ENCODE measurements around the gene PRPS1. TPM values are rescaled to one million over a fixed set of nuclear protein-coding genes. Genes with fewer than 3 reads are reported as not detected.

The PRPS1 gene
- total and polyA plus RNA-seq, 2 donors (not counting 1 experiment from before 2014, with no cell fraction given): 17.0 to 104 TPM

DNA sequence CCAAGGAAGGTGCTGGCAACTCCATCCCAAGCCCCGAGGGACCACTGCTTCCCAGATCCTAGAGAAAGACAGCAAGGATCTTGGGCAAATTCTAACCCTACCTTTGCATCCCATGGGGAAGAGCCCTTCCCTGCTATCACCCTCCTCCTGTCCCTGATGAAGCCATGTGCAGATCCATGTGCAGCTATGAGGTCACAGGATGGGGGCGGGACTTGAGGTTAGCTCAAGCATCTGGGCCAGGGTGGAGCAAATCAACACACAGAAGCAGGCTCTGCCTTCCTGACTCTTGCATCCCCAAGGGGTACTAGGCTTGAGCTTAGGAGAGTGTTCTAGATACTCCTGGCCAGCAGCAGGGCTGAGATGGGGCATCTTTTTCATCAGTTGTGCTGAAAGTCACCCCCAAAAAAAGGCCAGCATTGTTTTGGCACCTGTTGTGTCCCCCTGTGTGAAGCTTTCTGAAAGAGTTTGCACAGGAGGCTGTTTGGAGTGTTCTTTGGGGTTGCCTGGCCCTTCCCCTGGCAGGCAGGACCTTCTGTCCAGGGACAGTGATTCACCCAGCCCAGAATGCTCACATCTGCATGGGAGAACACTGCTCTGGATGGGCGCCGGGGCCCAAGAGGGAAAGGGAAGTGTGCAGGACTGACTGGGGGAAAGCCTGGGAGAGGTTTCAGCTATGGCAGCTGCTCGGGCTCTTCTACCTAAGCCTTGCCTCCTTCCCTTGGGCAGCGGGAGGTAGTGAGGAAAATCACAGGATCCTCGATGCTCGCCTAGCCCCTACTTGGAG lies 50.8 kb downstream of the PRPS1 start:
- Histone ChIP-seq H4K20me1 (ENCODE audit: control insufficient read depth, extremely low read depth, insufficient read depth, low read length) (no peaks in the 10 kb centered on the region), H3K4me1 (ENCODE audit: control insufficient read depth, extremely low read depth, insufficient read depth, low read length) (peaks cover 11% of the 10 kb centered on the region), H2AFZ (ENCODE audit: low read length) (no peak overlapping the region), H3K9ac (ENCODE audit: insufficient read depth, low read length) (no peak overlapping the region), H3K79me2 (ENCODE audit: control insufficient read depth, insufficient read depth, low read length) (no peaks in the 10 kb centered on the region), H3K4me2 (ENCODE audit: extremely low read depth, insufficient read depth, low read length) (no peak overlapping the region), H3K27ac (ENCODE audit: insufficient read depth, low read length) (no peak overlapping the region), H3K4me3 (replicated peaks in 1 of 4; ENCODE audit: control extremely low read depth in 1 of 4, insufficient read depth in 1 of 4, low read depth in 3 of 4, low read length in 4 of 4) (no peak overlapping the region), H3K9me3 (ENCODE audit: control insufficient read depth, insufficient read depth, low read depth, low read length) (no peaks in the 10 kb centered on the region), H3K36me3 (ENCODE audit: control insufficient read depth, insufficient read depth, low read length) (no peaks in the 10 kb centered on the region), H3K27me3 (ENCODE audit: control insufficient read depth, insufficient read depth, low read length) (peaks cover 3% of the 10 kb centered on the region)
- peak; percentile 55 to 91 for DNase-seq (ENCODE audit: low read depth in 2 of 2)
- TF ChIP-seq EZH2 (IDR thresholded peaks at IDR 0.05; ENCODE audit: low read length, missing control alignments): no peak
- TF ChIP-seq, protein P1, sequence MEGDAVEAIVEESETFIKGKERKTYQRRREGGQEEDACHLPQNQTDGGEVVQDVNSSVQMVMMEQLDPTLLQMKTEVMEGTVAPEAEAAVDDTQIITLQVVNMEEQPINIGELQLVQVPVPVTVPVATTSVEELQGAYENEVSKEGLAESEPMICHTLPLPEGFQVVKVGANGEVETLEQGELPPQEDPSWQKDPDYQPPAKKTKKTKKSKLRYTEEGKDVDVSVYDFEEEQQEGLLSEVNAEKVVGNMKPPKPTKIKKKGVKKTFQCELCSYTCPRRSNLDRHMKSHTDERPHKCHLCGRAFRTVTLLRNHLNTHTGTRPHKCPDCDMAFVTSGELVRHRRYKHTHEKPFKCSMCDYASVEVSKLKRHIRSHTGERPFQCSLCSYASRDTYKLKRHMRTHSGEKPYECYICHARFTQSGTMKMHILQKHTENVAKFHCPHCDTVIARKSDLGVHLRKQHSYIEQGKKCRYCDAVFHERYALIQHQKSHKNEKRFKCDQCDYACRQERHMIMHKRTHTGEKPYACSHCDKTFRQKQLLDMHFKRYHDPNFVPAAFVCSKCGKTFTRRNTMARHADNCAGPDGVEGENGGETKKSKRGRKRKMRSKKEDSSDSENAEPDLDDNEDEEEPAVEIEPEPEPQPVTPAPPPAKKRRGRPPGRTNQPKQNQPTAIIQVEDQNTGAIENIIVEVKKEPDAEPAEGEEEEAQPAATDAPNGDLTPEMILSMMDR (conservative IDR thresholded peaks at IDR 0.05 in 1 of 2, IDR thresholded peaks at IDR 0.05 in 1 of 2; ENCODE audit: low read depth in 1 of 2, low read length in 2 of 2): no peak

DNA sequence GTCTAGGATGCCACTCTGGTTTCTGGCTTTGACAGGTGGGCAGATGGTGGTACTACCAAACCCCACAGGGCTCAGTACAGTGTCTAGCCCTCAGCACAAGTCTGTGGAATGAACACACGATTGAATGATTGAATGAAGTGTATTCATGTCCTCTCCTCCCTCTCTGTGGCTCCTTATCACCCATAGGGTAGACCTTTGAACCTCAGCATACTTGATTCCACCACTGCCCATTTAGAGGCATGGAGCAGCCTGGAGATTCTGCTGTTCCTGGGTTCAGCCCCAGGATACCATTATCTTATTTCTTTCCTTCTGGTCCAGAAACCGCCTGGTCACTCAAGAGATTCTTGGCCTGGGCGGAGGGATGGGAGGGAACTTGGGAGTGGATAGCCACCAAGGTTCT lies 53.9 kb downstream of the PRPS1 start:
- H3K27me3 ChIP-seq (ENCODE audit: control insufficient read depth, insufficient read depth, low read length): peaks cover 3% of the 10 kb centered on the region
- H3K4me3 ChIP-seq (replicated peaks in 1 of 4; ENCODE audit: control extremely low read depth in 1 of 4, insufficient read depth in 1 of 4, low read depth in 3 of 4, low read length in 4 of 4): no peak overlapping the region
- TF ChIP-seq, protein P1 (conservative IDR thresholded peaks at IDR 0.05 in 1 of 2, IDR thresholded peaks at IDR 0.05 in 1 of 2; ENCODE audit: low read depth in 1 of 2, low read length in 2 of 2): no peak
- TF ChIP-seq EZH2 (IDR thresholded peaks at IDR 0.05; ENCODE audit: low read length, missing control alignments): no peak
- no peaks in the 10 kb centered on the region for H4K20me1 ChIP-seq (ENCODE audit: control insufficient read depth, extremely low read depth, insufficient read depth, low read length)
- no peak overlapping the region for H3K27ac ChIP-seq (ENCODE audit: insufficient read depth, low read length)
- no peaks in the 10 kb centered on the region for H3K9me3 ChIP-seq (ENCODE audit: control insufficient read depth, insufficient read depth, low read depth, low read length)
- no peaks in the 10 kb centered on the region for H3K36me3 ChIP-seq (ENCODE audit: control insufficient read depth, insufficient read depth, low read length)
- H3K9ac ChIP-seq (ENCODE audit: insufficient read depth, low read length): no peak overlapping the region
- H3K4me1 ChIP-seq (ENCODE audit: control insufficient read depth, extremely low read depth, insufficient read depth, low read length): peaks cover under 1% of the 10 kb centered on the region
- no peaks in the 10 kb centered on the region for H3K79me2 ChIP-seq (ENCODE audit: control insufficient read depth, insufficient read depth, low read length)
- H2AFZ ChIP-seq (ENCODE audit: low read length): no peak overlapping the region
- no peak overlapping the region for H3K4me2 ChIP-seq (ENCODE audit: extremely low read depth, insufficient read depth, low read length)
- DNase-seq (ENCODE audit: low read depth in 2 of 2): no peak

DNA sequence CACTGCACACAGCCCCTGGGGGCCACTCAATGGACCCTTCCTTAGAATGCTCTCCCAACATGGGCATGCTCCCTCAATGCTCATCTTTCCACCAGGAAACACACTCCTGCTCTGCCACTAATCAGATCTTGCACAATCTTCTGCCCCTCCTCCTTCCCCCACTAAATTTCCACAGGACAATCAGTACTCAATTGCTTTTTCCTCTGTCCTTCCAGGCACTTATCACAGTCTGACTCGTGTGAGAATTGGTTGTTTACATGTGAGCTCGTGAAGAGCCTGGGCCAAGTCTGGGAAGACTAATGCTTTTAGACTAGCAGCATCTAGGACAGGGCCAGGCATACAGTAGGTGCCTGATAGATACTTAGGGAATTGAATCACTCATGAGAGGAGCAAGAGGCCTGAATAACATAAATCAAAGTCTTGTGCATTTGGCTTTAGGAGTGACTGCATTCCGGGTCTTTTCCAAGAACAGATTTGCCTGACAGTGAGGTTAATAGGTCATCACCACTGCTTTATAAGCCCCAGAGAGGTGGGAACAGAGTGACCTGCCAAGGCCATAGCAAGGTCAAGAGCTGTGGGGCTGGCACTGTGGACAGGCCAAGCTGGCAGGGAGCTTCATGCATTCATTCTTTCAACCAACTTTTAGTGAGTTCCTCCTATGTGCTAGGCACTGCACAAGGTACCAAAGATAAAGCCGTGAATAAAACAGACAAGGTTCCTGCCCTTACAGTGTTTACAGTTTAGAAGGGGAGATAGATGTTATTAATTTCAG lies 55.0 kb downstream of the PRPS1 start:
- TF ChIP-seq, protein P1 (conservative IDR thresholded peaks at IDR 0.05 in 1 of 2, IDR thresholded peaks at IDR 0.05 in 1 of 2; ENCODE audit: low read depth in 1 of 2, low read length in 2 of 2): no peak
- no peak for TF ChIP-seq EZH2 (IDR thresholded peaks at IDR 0.05; ENCODE audit: low read length, missing control alignments)
- Histone ChIP-seq H2AFZ (ENCODE audit: low read length) (no peak overlapping the region), H3K4me3 (replicated peaks in 1 of 4; ENCODE audit: control extremely low read depth in 1 of 4, insufficient read depth in 1 of 4, low read depth in 3 of 4, low read length in 4 of 4) (no peak overlapping the region), H3K36me3 (ENCODE audit: control insufficient read depth, insufficient read depth, low read length) (no peaks in the 10 kb centered on the region), H3K9me3 (ENCODE audit: control insufficient read depth, insufficient read depth, low read depth, low read length) (no peaks in the 10 kb centered on the region), H3K27me3 (ENCODE audit: control insufficient read depth, insufficient read depth, low read length) (peaks cover 3% of the 10 kb centered on the region), H3K4me2 (ENCODE audit: extremely low read depth, insufficient read depth, low read length) (no peak overlapping the region), H4K20me1 (ENCODE audit: control insufficient read depth, extremely low read depth, insufficient read depth, low read length) (no peaks in the 10 kb centered on the region), H3K4me1 (ENCODE audit: control insufficient read depth, extremely low read depth, insufficient read depth, low read length) (no peaks in the 10 kb centered on the region), H3K79me2 (ENCODE audit: control insufficient read depth, insufficient read depth, low read length) (no peaks in the 10 kb centered on the region), H3K9ac (ENCODE audit: insufficient read depth, low read length) (no peak overlapping the region), H3K27ac (ENCODE audit: insufficient read depth, low read length) (no peak overlapping the region)
- peak in 1 of 2 donors; percentile 71 for DNase-seq (ENCODE audit: low read depth in 2 of 2)

Data from fibroblast of lung (primary cell).